Loucy (cell line): ENCODE measurements around the gene PTRH2.

Experiments used
- H2AFZ ChIP-seq: fragments of 200-600 bp; sonication (generic); 2 replicates; pipeline ENCODE4 v1.6.0; 2016; ENCODE audit warnings: antibody characterized with exemption, mild to moderate bottlenecking, low read length, moderate library complexity
- H3F3A ChIP-seq: fragments of 200-600 bp; 2 replicates; pipeline ENCODE4 v1.6.0; 2016; ENCODE audit warnings: antibody characterized with exemption, low read depth, mild to moderate bottlenecking
- H3K27me3 ChIP-seq: fragments of 200-600 bp; sonication (generic); 2 replicates; pipeline ENCODE4 v1.6.1; 2014; ENCODE audit warnings: low read length, mild to moderate bottlenecking; ENCODE audit not compliant: insufficient read depth, poor library complexity, severe bottlenecking
- H3K36me3 ChIP-seq: fragments of 200-600 bp; sonication (generic); 2 replicates; pipeline ENCODE4 v1.6.1; 2016; ENCODE audit warnings: low read length; ENCODE audit not compliant: insufficient read depth
- H3K4me1 ChIP-seq: fragments of 200-600 bp; sonication (generic); 2 replicates; pipeline ENCODE4 v1.5.1; 2014; ENCODE audit warnings: low read length, mild to moderate bottlenecking; ENCODE audit not compliant: insufficient read depth, poor library complexity, severe bottlenecking
- H3K4me2 ChIP-seq: fragments of 200-600 bp; sonication (generic); 2 replicates; pipeline ENCODE4 v1.6.0; 2014; ENCODE audit warnings: antibody characterized with exemption, low read length, low read depth, mild to moderate bottlenecking; ENCODE audit not compliant: poor library complexity, severe bottlenecking
- H3K4me3 ChIP-seq: fragments of 200-600 bp; sonication (generic); 2 replicates; pipeline ENCODE4 v1.5.1; 2014; ENCODE audit warnings: low read length, mild to moderate bottlenecking, mixed read lengths; ENCODE audit not compliant: poor library complexity, severe bottlenecking
- H3K79me2 ChIP-seq: fragments of 200-600 bp; sonication (generic); 2 replicates; pipeline ENCODE4 v1.6.1; 2014; ENCODE audit warnings: low read length; ENCODE audit not compliant: insufficient read depth
- H3K9ac ChIP-seq: fragments of 200-600 bp; sonication (generic); 2 replicates; pipeline ENCODE4 v1.6.0; 2014; ENCODE audit warnings: mild to moderate bottlenecking, low read depth, low read length, moderate library complexity; ENCODE audit not compliant: poor library complexity, severe bottlenecking
- H3K9me2 ChIP-seq: fragments of 200-600 bp; sonication (generic); replicated peaks from 2 replicates; pipeline ENCODE4 v1.6.1; 2016; ENCODE audit warnings: low read depth, low read length, mixed read lengths
- H3K9me3 ChIP-seq: fragments of 200-600 bp; sonication (generic); 2 replicates; pipeline ENCODE4 v1.6.1; 2014; ENCODE audit warnings: mild to moderate bottlenecking, antibody characterized with exemption, low read length, low read depth; ENCODE audit not compliant: insufficient read depth
- H4K20me1 ChIP-seq: fragments of 200-600 bp; sonication (generic); 2 replicates; pipeline ENCODE4 v1.6.0; 2014; ENCODE audit warnings: antibody characterized with exemption, low read length, mild to moderate bottlenecking; ENCODE audit not compliant: insufficient read depth, poor library complexity, severe bottlenecking
- CTCF ChIP-seq: fragments of 200-600 bp; sonication (generic); conservative IDR thresholded peaks from 2 replicates; pipeline ENCODE4 v1.5.1; 2014; ENCODE audit warnings: mild to moderate bottlenecking, antibody characterized with exemption, low read length
- EZH2phosphoT487 ChIP-seq: fragments of 200-600 bp; IDR thresholded peaks from 2 replicates; pipeline ENCODE4 v1.6.1; 2018; ENCODE audit warnings: antibody characterized with exemption, mild to moderate bottlenecking, moderate library complexity, borderline replicate concordance

Gene PTRH2

GRCh38 chr17:59719526-59719925, 12.3 kb upstream of the PTRH2 start:
- H3F3A ChIP-seq, result no peaks in the 10 kb centered on the region
- H4K20me1 ChIP-seq, result peaks cover 15% of the 10 kb centered on the region
- H3K9ac ChIP-seq, result no peak overlapping the region
- no peak overlapping the region for H3K4me3 ChIP-seq
- TF ChIP-seq EZH2phosphoT487, result no peak
- TF ChIP-seq CTCF, result no peak
- H3K79me2 ChIP-seq, result peaks cover 93% of the 10 kb centered on the region
- H3K36me3 ChIP-seq, result no peaks in the 10 kb centered on the region
- H3K4me2 ChIP-seq, result no peak overlapping the region
- H2AFZ ChIP-seq, result no peak overlapping the region
- H3K4me1 ChIP-seq, result peaks cover 11% of the 10 kb centered on the region
- no peaks in the 10 kb centered on the region for H3K9me3 ChIP-seq
- no peaks in the 10 kb centered on the region for H3K9me2 ChIP-seq
- H3K27me3 ChIP-seq, result no peaks in the 10 kb centered on the region

GRCh38 chr17:59716427-59716826, 9.2 kb upstream of the PTRH2 start:
- H3K9me2 ChIP-seq, result no peaks in the 10 kb centered on the region
- no peaks in the 10 kb centered on the region for H3K36me3 ChIP-seq
- no peaks in the 10 kb centered on the region for H3K9me3 ChIP-seq
- H3K9ac ChIP-seq, result no peak overlapping the region
- H3K4me1 ChIP-seq, result peaks cover 25% of the 10 kb centered on the region
- H3K4me3 ChIP-seq, result no peak overlapping the region
- no peaks in the 10 kb centered on the region for H3K27me3 ChIP-seq
- no peak for TF ChIP-seq EZH2phosphoT487
- TF ChIP-seq CTCF, result no peak
- peaks cover 88% of the 10 kb centered on the region for H3K79me2 ChIP-seq
- no peak overlapping the region for H2AFZ ChIP-seq
- peaks cover 19% of the 10 kb centered on the region for H4K20me1 ChIP-seq
- no peak overlapping the region for H3K4me2 ChIP-seq
- no peaks in the 10 kb centered on the region for H3F3A ChIP-seq

GRCh38 chr17:59714255-59714654, 7.0 kb upstream of the PTRH2 start:
- H3K79me2 ChIP-seq, result peaks cover 87% of the 10 kb centered on the region

More at GRCh38 chr17:59714255-59714654, 7.0 kb upstream of the PTRH2 start:
- H3K4me3 ChIP-seq, result no peak overlapping the region
- H3K27me3 ChIP-seq, result no peaks in the 10 kb centered on the region
- no peak overlapping the region for H3K4me2 ChIP-seq
- TF ChIP-seq CTCF, result no peak
- no peak overlapping the region for H2AFZ ChIP-seq
- no peaks in the 10 kb centered on the region for H3F3A ChIP-seq
- no peaks in the 10 kb centered on the region for H3K9me2 ChIP-seq
- peaks cover 23% of the 10 kb centered on the region for H4K20me1 ChIP-seq
- H3K9me3 ChIP-seq, result no peaks in the 10 kb centered on the region
- H3K9ac ChIP-seq, result no peak overlapping the region
- peaks cover 33% of the 10 kb centered on the region for H3K4me1 ChIP-seq
- H3K36me3 ChIP-seq, result no peaks in the 10 kb centered on the region
